TTC549 (cell line): Measurements from ENCODE around the gene KASH5.
"Not testable (repeated sequence)": the region's sequence is repeated elsewhere in the genome, so short reads cannot be mapped to it uniquely, and the experiment has no call there.

Experiments used
- FAIRE-seq: peaks from 2 replicates; lab custom pipeline; 2012; peaks lifted over from hg19 to GRCh38; lab: Jason Lieb, UNC

Gene KASH5

GRCh38 chr19:49362048-49362928, 25.8 kb upstream of the KASH5 start, which contains the start of gene TEAD2:
TSS of gene TEAD2 (minus strand) at chr19:49362416. CDS start at chr19:49360075, 2,341 bp downstream.
- no peak for FAIRE-seq

- FAIRE-seq: no peak
Measured at GRCh38 chr19:49362929-49363267, 25.2 kb upstream of the KASH5 start.

- peak; percentile 99 for FAIRE-seq
Measured at GRCh38 chr19:49363268-49364082, 24.6 kb upstream of the KASH5 start, which contains the start of gene DKKL1. TSS of gene DKKL1 (plus strand) at chr19:49363877. CDS start at chr19:49363999, 122 bp downstream.

GRCh38 chr19:49364083-49364737, 23.8 kb upstream of the KASH5 start:
- no peak for FAIRE-seq

GRCh38 chr19:49366110-49366509, 21.9 kb upstream of the KASH5 start:
- no peak for FAIRE-seq

- no peak for FAIRE-seq
Measured at GRCh38 chr19:49368711-49369358, 19.2 kb upstream of the KASH5 start.

GRCh38 chr19:49371184-49371583, 16.9 kb upstream of the KASH5 start:
- FAIRE-seq: no peak

GRCh38 chr19:49373174-49373573, 14.9 kb upstream of the KASH5 start:
- FAIRE-seq: not testable (repeated sequence)

- FAIRE-seq: no peak
Measured at GRCh38 chr19:49374665-49375434, 13.2 kb upstream of the KASH5 start.

GRCh38 chr19:49378512-49378911, 9.5 kb upstream of the KASH5 start:
- FAIRE-seq: no peak

GRCh38 chr19:49380391-49380790, 7.7 kb upstream of the KASH5 start:
- no peak for FAIRE-seq

- no peak for FAIRE-seq
Measured at GRCh38 chr19:49382639-49383038, 5.4 kb upstream of the KASH5 start.

- no peak for FAIRE-seq
Measured at GRCh38 chr19:49383599-49383998, 4.5 kb upstream of the KASH5 start.

- FAIRE-seq: no peak
Measured at GRCh38 chr19:49389406-49389805, 1.4 kb downstream of the KASH5 start.

- FAIRE-seq: no peak
Measured at GRCh38 chr19:49390131-49390928, 2.3 kb downstream of the KASH5 start.

GRCh38 chr19:49390929-49391359, 2.9 kb downstream of the KASH5 start:
- FAIRE-seq: no peak

- FAIRE-seq: no peak
Measured at GRCh38 chr19:49391581-49392399, 3.7 kb downstream of the KASH5 start.

GRCh38 chr19:49393881-49394280, 5.8 kb downstream of the KASH5 start:
- FAIRE-seq: no peak

GRCh38 chr19:49395581-49396407, 7.7 kb downstream of the KASH5 start:
- no peak for FAIRE-seq
